Measurements from ENCODE around the gene POLR2A. TPM values are rescaled to one million over a fixed set of nuclear protein-coding genes. Genes with fewer than 3 reads are reported as not detected.

POLR2A gene
- total and polyA plus RNA-seq, 2 of the 13 experiments (the other 11 are each of a cell fraction or from before 2014, with no cell fraction given), result 17.8 to 18.3 TPM

- peak; percentile 23; the same call in 1 of the 2 replicates for TF ChIP-seq ZNF740 (CRISPR knock-in tag; IDR thresholded peaks at IDR 0.05)
- peak; percentile 50; the same call in 1 of the 2 replicates for TF ChIP-seq MAX (IDR thresholded peaks at IDR 0.05)
- TF ChIP-seq, protein P1, sequence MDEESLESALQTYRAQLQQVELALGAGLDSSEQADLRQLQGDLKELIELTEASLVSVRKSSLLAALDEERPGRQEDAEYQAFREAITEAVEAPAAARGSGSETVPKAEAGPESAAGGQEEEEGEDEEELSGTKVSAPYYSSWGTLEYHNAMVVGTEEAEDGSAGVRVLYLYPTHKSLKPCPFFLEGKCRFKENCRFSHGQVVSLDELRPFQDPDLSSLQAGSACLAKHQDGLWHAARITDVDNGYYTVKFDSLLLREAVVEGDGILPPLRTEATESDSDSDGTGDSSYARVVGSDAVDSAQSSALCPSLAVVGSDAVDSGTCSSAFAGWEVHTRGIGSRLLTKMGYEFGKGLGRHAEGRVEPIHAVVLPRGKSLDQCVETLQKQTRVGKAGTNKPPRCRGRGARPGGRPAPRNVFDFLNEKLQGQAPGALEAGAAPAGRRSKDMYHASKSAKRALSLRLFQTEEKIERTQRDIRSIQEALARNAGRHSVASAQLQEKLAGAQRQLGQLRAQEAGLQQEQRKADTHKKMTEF (CRISPR knock-in tag; IDR thresholded peaks at IDR 0.05), result 0 out of 2 replicates have a peak, but pooled peaks have one; percentile 31
- TF ChIP-seq IKZF1 (IDR thresholded peaks at IDR 0.05), result no peak
- TF ChIP-seq, protein P2, sequence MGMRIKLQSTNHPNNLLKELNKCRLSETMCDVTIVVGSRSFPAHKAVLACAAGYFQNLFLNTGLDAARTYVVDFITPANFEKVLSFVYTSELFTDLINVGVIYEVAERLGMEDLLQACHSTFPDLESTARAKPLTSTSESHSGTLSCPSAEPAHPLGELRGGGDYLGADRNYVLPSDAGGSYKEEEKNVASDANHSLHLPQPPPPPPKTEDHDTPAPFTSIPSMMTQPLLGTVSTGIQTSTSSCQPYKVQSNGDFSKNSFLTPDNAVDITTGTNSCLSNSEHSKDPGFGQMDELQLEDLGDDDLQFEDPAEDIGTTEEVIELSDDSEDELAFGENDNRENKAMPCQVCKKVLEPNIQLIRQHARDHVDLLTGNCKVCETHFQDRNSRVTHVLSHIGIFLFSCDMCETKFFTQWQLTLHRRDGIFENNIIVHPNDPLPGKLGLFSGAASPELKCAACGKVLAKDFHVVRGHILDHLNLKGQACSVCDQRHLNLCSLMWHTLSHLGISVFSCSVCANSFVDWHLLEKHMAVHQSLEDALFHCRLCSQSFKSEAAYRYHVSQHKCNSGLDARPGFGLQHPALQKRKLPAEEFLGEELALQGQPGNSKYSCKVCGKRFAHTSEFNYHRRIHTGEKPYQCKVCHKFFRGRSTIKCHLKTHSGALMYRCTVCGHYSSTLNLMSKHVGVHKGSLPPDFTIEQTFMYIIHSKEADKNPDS (CRISPR knock-in tag; IDR thresholded peaks at IDR 0.05), result no peak
- TF ChIP-seq NR2F6 (IDR thresholded peaks at IDR 0.05), result no peak
- no peak for TF ChIP-seq NR2F6 (CRISPR knock-in tag; IDR thresholded peaks at IDR 0.05)
- TF ChIP-seq, protein P3, sequence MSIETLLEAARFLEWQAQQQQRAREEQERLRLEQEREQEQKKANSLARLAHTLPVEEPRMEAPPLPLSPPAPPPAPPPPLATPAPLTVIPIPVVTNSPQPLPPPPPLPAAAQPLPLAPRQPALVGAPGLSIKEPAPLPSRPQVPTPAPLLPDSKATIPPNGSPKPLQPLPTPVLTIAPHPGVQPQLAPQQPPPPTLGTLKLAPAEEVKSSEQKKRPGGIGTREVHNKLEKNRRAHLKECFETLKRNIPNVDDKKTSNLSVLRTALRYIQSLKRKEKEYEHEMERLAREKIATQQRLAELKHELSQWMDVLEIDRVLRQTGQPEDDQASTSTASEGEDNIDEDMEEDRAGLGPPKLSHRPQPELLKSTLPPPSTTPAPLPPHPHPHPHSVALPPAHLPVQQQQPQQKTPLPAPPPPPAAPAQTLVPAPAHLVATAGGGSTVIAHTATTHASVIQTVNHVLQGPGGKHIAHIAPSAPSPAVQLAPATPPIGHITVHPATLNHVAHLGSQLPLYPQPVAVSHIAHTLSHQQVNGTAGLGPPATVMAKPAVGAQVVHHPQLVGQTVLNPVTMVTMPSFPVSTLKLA (IDR thresholded peaks at IDR 0.05), result no peak
- no peak for TF ChIP-seq ZNF280B (CRISPR knock-in tag; IDR thresholded peaks at IDR 0.05; ENCODE audit: borderline replicate concordance)
Measured at GRCh38 chr17:7548585-7549400, 64.6 kb downstream of the POLR2A start, which contains the start of gene TNFSF12 (continued).

Small RNA genes lying within 50 kb of the gene (small RNA-seq; reads per million reads assigned to genes)
- gene RF00019 (ENCODE audit: insufficient read depth in 2 of 3, insufficient read length in 3 of 3, low read depth in 2 of 3, low replicate concordance in 1 of 3), result 0 reads per million in 3 experiments

Other genes with a start within 250 kb of the POLR2A start
Only the 30 nearest of the 40 such genes appear.
- gene SLC2A4, start 202.6 kb upstream of the POLR2A start, total RNA-seq (2016; rRNA removed; fragmentation: Illumina TruSeq; extraction: Trizol), result 2.6 and 5.8 TPM in 2 replicates
- gene SLC2A4, start 202.6 kb upstream of the POLR2A start, polyA plus RNA-seq (2011; rRNA removed), result 4.9 and 6.3 TPM in 2 replicates
- 0.22 TPM in 1 of 2 replicates, not detected in the other for gene YBX2, start 189.7 kb upstream of the POLR2A start, total RNA-seq (2016; rRNA removed; fragmentation: Illumina TruSeq; extraction: Trizol)
- gene YBX2, start 189.7 kb upstream of the POLR2A start, polyA plus RNA-seq (2011; rRNA removed), result 0.12 TPM in 2 replicates
- 319 and 367 TPM in 2 replicates for gene EIF5A, start 176.7 kb upstream of the POLR2A start, total RNA-seq (2016; rRNA removed; fragmentation: Illumina TruSeq; extraction: Trizol)
- gene EIF5A, start 176.7 kb upstream of the POLR2A start, polyA plus RNA-seq (2011; rRNA removed), result 280 and 337 TPM in 2 replicates
- 43.8 and 58.0 TPM in 2 replicates for gene GPS2, start 169.0 kb upstream of the POLR2A start, total RNA-seq (2016; rRNA removed; fragmentation: Illumina TruSeq; extraction: Trizol)
- gene GPS2, start 169.0 kb upstream of the POLR2A start, polyA plus RNA-seq (2011; rRNA removed), result 48.0 and 59.4 TPM in 2 replicates
- gene NEURL4, start 155.0 kb upstream of the POLR2A start, total RNA-seq (2016; rRNA removed; fragmentation: Illumina TruSeq; extraction: Trizol), result 6.7 and 15.7 TPM in 2 replicates
- 14.8 and 15.3 TPM in 2 replicates for gene NEURL4, start 155.0 kb upstream of the POLR2A start, polyA plus RNA-seq (2011; rRNA removed)
- 1.3 TPM in 1 of 2 replicates, not detected in the other for gene ACAP1, start 147.8 kb upstream of the POLR2A start, total RNA-seq (2016; rRNA removed; fragmentation: Illumina TruSeq; extraction: Trizol)
- 2.5 and 3.1 TPM in 2 replicates for gene ACAP1, start 147.8 kb upstream of the POLR2A start, polyA plus RNA-seq (2011; rRNA removed)
- 1.3 and 1.6 TPM in 2 replicates for gene KCTD11, start 132.2 kb upstream of the POLR2A start, total RNA-seq (2016; rRNA removed; fragmentation: Illumina TruSeq; extraction: Trizol)
- gene KCTD11, start 132.2 kb upstream of the POLR2A start, polyA plus RNA-seq (2011; rRNA removed), result 2.6 and 3.1 TPM in 2 replicates
- gene TMEM95, start 129.2 kb upstream of the POLR2A start, total RNA-seq (2016; rRNA removed; fragmentation: Illumina TruSeq; extraction: Trizol), result not detected in 2 replicates
- not detected in 2 replicates for gene TMEM95, start 129.2 kb upstream of the POLR2A start, polyA plus RNA-seq (2011; rRNA removed)
- gene TNK1, start 103.3 kb upstream of the POLR2A start, total RNA-seq (2016; rRNA removed; fragmentation: Illumina TruSeq; extraction: Trizol), result 1.7 and 2.0 TPM in 2 replicates
- 3.5 and 3.7 TPM in 2 replicates for gene TNK1, start 103.3 kb upstream of the POLR2A start, polyA plus RNA-seq (2011; rRNA removed)
- gene PLSCR3, start 89.8 kb upstream of the POLR2A start, total RNA-seq (2016; rRNA removed; fragmentation: Illumina TruSeq; extraction: Trizol), result 5.6 and 6.0 TPM in 2 replicates
- 6.1 and 6.2 TPM in 2 replicates for gene PLSCR3, start 89.8 kb upstream of the POLR2A start, polyA plus RNA-seq (2011; rRNA removed)
- 231 and 246 TPM in 2 replicates for gene TMEM256, start 80.3 kb upstream of the POLR2A start, total RNA-seq (2016; rRNA removed; fragmentation: Illumina TruSeq; extraction: Trizol)
- 240 and 252 TPM in 2 replicates for gene TMEM256, start 80.3 kb upstream of the POLR2A start, polyA plus RNA-seq (2011; rRNA removed)
- 1.4 and 1.9 TPM in 2 replicates for gene NLGN2, start 76.5 kb upstream of the POLR2A start, total RNA-seq (2016; rRNA removed; fragmentation: Illumina TruSeq; extraction: Trizol)
- gene NLGN2, start 76.5 kb upstream of the POLR2A start, polyA plus RNA-seq (2011; rRNA removed), result 11.0 and 15.1 TPM in 2 replicates
- gene SPEM1, start 64.0 kb upstream of the POLR2A start, total RNA-seq (2016; rRNA removed; fragmentation: Illumina TruSeq; extraction: Trizol), result not detected in 2 replicates
- not detected in 2 replicates for gene SPEM1, start 64.0 kb upstream of the POLR2A start, polyA plus RNA-seq (2011; rRNA removed)
- gene SPEM2, start 58.8 kb upstream of the POLR2A start, total RNA-seq (2016; rRNA removed; fragmentation: Illumina TruSeq; extraction: Trizol), result not detected in 2 replicates
- gene SPEM2, start 58.8 kb upstream of the POLR2A start, polyA plus RNA-seq (2011; rRNA removed), result not detected in 2 replicates
- not detected in 2 replicates for gene SPEM3, start 55.5 kb upstream of the POLR2A start, total RNA-seq (2016; rRNA removed; fragmentation: Illumina TruSeq; extraction: Trizol)
- gene SPEM3, start 55.5 kb upstream of the POLR2A start, polyA plus RNA-seq (2011; rRNA removed), result not detected in 2 replicates
- gene TMEM102, start 48.9 kb upstream of the POLR2A start, total RNA-seq (2016; rRNA removed; fragmentation: Illumina TruSeq; extraction: Trizol), result 2.0 and 3.1 TPM in 2 replicates
- gene TMEM102, start 48.9 kb upstream of the POLR2A start, polyA plus RNA-seq (2011; rRNA removed), result 1.6 and 2.8 TPM in 2 replicates
- gene FGF11, start 44.9 kb upstream of the POLR2A start, total RNA-seq (2016; rRNA removed; fragmentation: Illumina TruSeq; extraction: Trizol), result 0.20 and 0.55 TPM in 2 replicates
- gene FGF11, start 44.9 kb upstream of the POLR2A start, polyA plus RNA-seq (2011; rRNA removed), result 7.0 and 7.6 TPM in 2 replicates
- gene CHRNB1, start 39.3 kb upstream of the POLR2A start, total RNA-seq (2016; rRNA removed; fragmentation: Illumina TruSeq; extraction: Trizol), result 3.6 and 5.4 TPM in 2 replicates
- gene CHRNB1, start 39.3 kb upstream of the POLR2A start, polyA plus RNA-seq (2011; rRNA removed), result 33.7 and 39.6 TPM in 2 replicates
- gene ZBTB4, start 4.7 kb upstream of the POLR2A start, total RNA-seq (2016; rRNA removed; fragmentation: Illumina TruSeq; extraction: Trizol), result 3.3 and 4.3 TPM in 2 replicates
- gene ZBTB4, start 4.7 kb upstream of the POLR2A start, polyA plus RNA-seq (2011; rRNA removed), result 7.4 and 7.9 TPM in 2 replicates
- gene SLC35G6, start 2.9 kb upstream of the POLR2A start, total RNA-seq (2016; rRNA removed; fragmentation: Illumina TruSeq; extraction: Trizol), result 0.07 TPM in 1 of 2 replicates, not detected in the other
- gene SLC35G6, start 2.9 kb upstream of the POLR2A start, polyA plus RNA-seq (2011; rRNA removed), result 0.04 TPM in 1 of 2 replicates, not detected in the other
- 0.73 and 0.93 TPM in 2 replicates for gene TNFSF12, start 64.7 kb downstream of the POLR2A start, total RNA-seq (2016; rRNA removed; fragmentation: Illumina TruSeq; extraction: Trizol)
- gene TNFSF12, start 64.7 kb downstream of the POLR2A start, polyA plus RNA-seq (2011; rRNA removed), result 6.3 and 7.2 TPM in 2 replicates
- 1.7 and 2.5 TPM in 2 replicates for gene TNFSF13, start 74.4 kb downstream of the POLR2A start, total RNA-seq (2016; rRNA removed; fragmentation: Illumina TruSeq; extraction: Trizol)
- gene TNFSF13, start 74.4 kb downstream of the POLR2A start, polyA plus RNA-seq (2011; rRNA removed), result 3.3 TPM in 2 replicates
- 64.5 and 75.4 TPM in 2 replicates for gene SENP3, start 77.6 kb downstream of the POLR2A start, total RNA-seq (2016; rRNA removed; fragmentation: Illumina TruSeq; extraction: Trizol)
- 55.8 and 57.3 TPM in 2 replicates for gene SENP3, start 77.6 kb downstream of the POLR2A start, polyA plus RNA-seq (2011; rRNA removed)
- 4.1 and 10.3 TPM in 2 replicates for gene CD68, start 95.3 kb downstream of the POLR2A start, total RNA-seq (2016; rRNA removed; fragmentation: Illumina TruSeq; extraction: Trizol)
- gene CD68, start 95.3 kb downstream of the POLR2A start, polyA plus RNA-seq (2011; rRNA removed), result 104 and 124 TPM in 2 replicates
- 59.5 and 112 TPM in 2 replicates for gene MPDU1, start 99.5 kb downstream of the POLR2A start, total RNA-seq (2016; rRNA removed; fragmentation: Illumina TruSeq; extraction: Trizol)
- gene MPDU1, start 99.5 kb downstream of the POLR2A start, polyA plus RNA-seq (2011; rRNA removed), result 127 and 167 TPM in 2 replicates
- gene SOX15, start 105.7 kb downstream of the POLR2A start, total RNA-seq (2016; rRNA removed; fragmentation: Illumina TruSeq; extraction: Trizol), result 0.18 TPM in 1 of 2 replicates, not detected in the other
- gene SOX15, start 105.7 kb downstream of the POLR2A start, polyA plus RNA-seq (2011; rRNA removed), result 0.07 and 0.17 TPM in 2 replicates
- gene FXR2, start 130.5 kb downstream of the POLR2A start, total RNA-seq (2016; rRNA removed; fragmentation: Illumina TruSeq; extraction: Trizol), result 13.4 and 24.4 TPM in 2 replicates
- gene FXR2, start 130.5 kb downstream of the POLR2A start, polyA plus RNA-seq (2011; rRNA removed), result 20.9 and 26.8 TPM in 2 replicates
- 83.1 and 93.7 TPM in 2 replicates for gene SAT2, start 143.5 kb downstream of the POLR2A start, total RNA-seq (2016; rRNA removed; fragmentation: Illumina TruSeq; extraction: Trizol)
- 35.7 and 37.6 TPM in 2 replicates for gene SAT2, start 143.5 kb downstream of the POLR2A start, polyA plus RNA-seq (2011; rRNA removed)
- 1.6 and 4.0 TPM in 2 replicates for gene SHBG, start 145.8 kb downstream of the POLR2A start, total RNA-seq (2016; rRNA removed; fragmentation: Illumina TruSeq; extraction: Trizol)
- 6.1 and 10.2 TPM in 2 replicates for gene SHBG, start 145.8 kb downstream of the POLR2A start, polyA plus RNA-seq (2011; rRNA removed)
- not detected in 2 replicates for gene ATP1B2, start 166.6 kb downstream of the POLR2A start, total RNA-seq (2016; rRNA removed; fragmentation: Illumina TruSeq; extraction: Trizol)
- 0.04 TPM in 1 of 2 replicates, not detected in the other for gene ATP1B2, start 166.6 kb downstream of the POLR2A start, polyA plus RNA-seq (2011; rRNA removed)

All from HepG2 (cell line).